ENCODE measurements around the gene MYH7B. TPM values are rescaled to one million over a fixed set of nuclear protein-coding genes. Genes with fewer than 3 reads are reported as not detected.

MYH7B gene
- total and polyA plus RNA-seq, 2 donors (not counting 1 experiment from before 2014, with no cell fraction given): 0.03 to 0.33 TPM

GRCh38 chr20:35000311-35000921 is 44.7 kb downstream of the MYH7B start:
- no peak overlapping the region for H2AFZ ChIP-seq (ENCODE audit: low read length)
- H3K9me3 ChIP-seq (ENCODE audit: control insufficient read depth, insufficient read depth, low read depth, low read length): no peaks in the 10 kb centered on the region
- H3K9ac ChIP-seq (ENCODE audit: insufficient read depth, low read length): no peak overlapping the region
- H3K4me3 ChIP-seq (replicated peaks in 1 of 4; ENCODE audit: control extremely low read depth in 1 of 4, insufficient read depth in 1 of 4, low read depth in 3 of 4, low read length in 4 of 4): no peak overlapping the region
- no peaks in the 10 kb centered on the region for H3K27me3 ChIP-seq (ENCODE audit: control insufficient read depth, insufficient read depth, low read length)
- no peaks in the 10 kb centered on the region for H4K20me1 ChIP-seq (ENCODE audit: control insufficient read depth, extremely low read depth, insufficient read depth, low read length)
- H3K36me3 ChIP-seq (ENCODE audit: control insufficient read depth, insufficient read depth, low read length): peaks cover 44% of the 10 kb centered on the region
- no peaks in the 10 kb centered on the region for H3K79me2 ChIP-seq (ENCODE audit: control insufficient read depth, insufficient read depth, low read length)
- H3K4me2 ChIP-seq (ENCODE audit: extremely low read depth, insufficient read depth, low read length): no peak overlapping the region
- no peak overlapping the region for H3K27ac ChIP-seq (ENCODE audit: insufficient read depth, low read length)
- DNase-seq (ENCODE audit: low read depth in 2 of 2): no peak
- no peak for TF ChIP-seq EZH2 (IDR thresholded peaks at IDR 0.05; ENCODE audit: low read length, missing control alignments)
- TF ChIP-seq, protein P1, sequence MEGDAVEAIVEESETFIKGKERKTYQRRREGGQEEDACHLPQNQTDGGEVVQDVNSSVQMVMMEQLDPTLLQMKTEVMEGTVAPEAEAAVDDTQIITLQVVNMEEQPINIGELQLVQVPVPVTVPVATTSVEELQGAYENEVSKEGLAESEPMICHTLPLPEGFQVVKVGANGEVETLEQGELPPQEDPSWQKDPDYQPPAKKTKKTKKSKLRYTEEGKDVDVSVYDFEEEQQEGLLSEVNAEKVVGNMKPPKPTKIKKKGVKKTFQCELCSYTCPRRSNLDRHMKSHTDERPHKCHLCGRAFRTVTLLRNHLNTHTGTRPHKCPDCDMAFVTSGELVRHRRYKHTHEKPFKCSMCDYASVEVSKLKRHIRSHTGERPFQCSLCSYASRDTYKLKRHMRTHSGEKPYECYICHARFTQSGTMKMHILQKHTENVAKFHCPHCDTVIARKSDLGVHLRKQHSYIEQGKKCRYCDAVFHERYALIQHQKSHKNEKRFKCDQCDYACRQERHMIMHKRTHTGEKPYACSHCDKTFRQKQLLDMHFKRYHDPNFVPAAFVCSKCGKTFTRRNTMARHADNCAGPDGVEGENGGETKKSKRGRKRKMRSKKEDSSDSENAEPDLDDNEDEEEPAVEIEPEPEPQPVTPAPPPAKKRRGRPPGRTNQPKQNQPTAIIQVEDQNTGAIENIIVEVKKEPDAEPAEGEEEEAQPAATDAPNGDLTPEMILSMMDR (conservative IDR thresholded peaks at IDR 0.05 in 1 of 2, IDR thresholded peaks at IDR 0.05 in 1 of 2; ENCODE audit: low read depth in 1 of 2, low read length in 2 of 2): no peak
- peaks cover 2% of the 10 kb centered on the region for H3K4me1 ChIP-seq (ENCODE audit: control insufficient read depth, extremely low read depth, insufficient read depth, low read length)

DNA sequence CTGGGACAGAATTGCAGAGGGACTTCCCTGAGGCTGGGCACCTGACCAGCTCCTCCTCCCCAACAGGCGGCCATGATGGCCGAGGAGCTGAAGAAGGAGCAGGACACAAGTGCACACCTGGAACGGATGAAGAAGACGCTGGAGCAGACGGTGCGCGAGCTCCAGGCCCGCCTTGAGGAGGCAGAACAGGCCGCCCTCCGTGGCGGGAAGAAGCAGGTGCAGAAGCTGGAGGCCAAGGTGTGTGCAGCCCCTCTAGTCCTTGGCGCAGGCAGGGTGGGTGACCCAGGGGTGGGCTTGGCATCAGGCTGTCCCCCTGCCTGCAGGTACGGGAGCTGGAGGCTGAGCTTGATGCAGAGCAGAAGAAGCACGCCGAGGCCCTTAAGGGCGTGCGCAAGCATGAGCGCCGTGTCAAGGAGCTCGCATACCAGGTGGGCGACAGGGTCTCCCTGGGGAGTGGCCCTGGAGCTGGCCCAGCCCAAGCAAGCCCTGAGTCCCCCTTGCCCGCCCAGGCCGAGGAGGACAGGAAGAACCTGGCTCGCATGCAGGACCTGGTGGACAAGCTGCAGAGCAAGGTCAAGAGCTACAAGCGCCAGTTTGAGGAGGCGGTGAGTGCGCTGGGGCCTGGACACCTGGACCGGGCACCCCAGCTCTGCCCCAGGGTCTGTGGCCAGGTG is 45.4 kb downstream of the MYH7B start:
- Histone ChIP-seq H3K9me3 (ENCODE audit: control insufficient read depth, insufficient read depth, low read depth, low read length) (no peaks in the 10 kb centered on the region), H3K27me3 (ENCODE audit: control insufficient read depth, insufficient read depth, low read length) (no peaks in the 10 kb centered on the region), H3K36me3 (ENCODE audit: control insufficient read depth, insufficient read depth, low read length) (peaks cover 42% of the 10 kb centered on the region), H3K79me2 (ENCODE audit: control insufficient read depth, insufficient read depth, low read length) (no peaks in the 10 kb centered on the region), H3K4me3 (replicated peaks in 1 of 4; ENCODE audit: control extremely low read depth in 1 of 4, insufficient read depth in 1 of 4, low read depth in 3 of 4, low read length in 4 of 4) (no peak overlapping the region), H3K4me1 (ENCODE audit: control insufficient read depth, extremely low read depth, insufficient read depth, low read length) (peaks cover 2% of the 10 kb centered on the region), H4K20me1 (ENCODE audit: control insufficient read depth, extremely low read depth, insufficient read depth, low read length) (no peaks in the 10 kb centered on the region), H3K4me2 (ENCODE audit: extremely low read depth, insufficient read depth, low read length) (no peak overlapping the region), H3K9ac (ENCODE audit: insufficient read depth, low read length) (no peak overlapping the region), H2AFZ (ENCODE audit: low read length) (no peak overlapping the region), H3K27ac (ENCODE audit: insufficient read depth, low read length) (no peak overlapping the region)
- TF ChIP-seq, protein P1 (conservative IDR thresholded peaks at IDR 0.05 in 1 of 2, IDR thresholded peaks at IDR 0.05 in 1 of 2; ENCODE audit: low read depth in 1 of 2, low read length in 2 of 2): no peak
- TF ChIP-seq EZH2 (IDR thresholded peaks at IDR 0.05; ENCODE audit: low read length, missing control alignments): no peak
- DNase-seq (ENCODE audit: low read depth in 2 of 2): no peak

DNA sequence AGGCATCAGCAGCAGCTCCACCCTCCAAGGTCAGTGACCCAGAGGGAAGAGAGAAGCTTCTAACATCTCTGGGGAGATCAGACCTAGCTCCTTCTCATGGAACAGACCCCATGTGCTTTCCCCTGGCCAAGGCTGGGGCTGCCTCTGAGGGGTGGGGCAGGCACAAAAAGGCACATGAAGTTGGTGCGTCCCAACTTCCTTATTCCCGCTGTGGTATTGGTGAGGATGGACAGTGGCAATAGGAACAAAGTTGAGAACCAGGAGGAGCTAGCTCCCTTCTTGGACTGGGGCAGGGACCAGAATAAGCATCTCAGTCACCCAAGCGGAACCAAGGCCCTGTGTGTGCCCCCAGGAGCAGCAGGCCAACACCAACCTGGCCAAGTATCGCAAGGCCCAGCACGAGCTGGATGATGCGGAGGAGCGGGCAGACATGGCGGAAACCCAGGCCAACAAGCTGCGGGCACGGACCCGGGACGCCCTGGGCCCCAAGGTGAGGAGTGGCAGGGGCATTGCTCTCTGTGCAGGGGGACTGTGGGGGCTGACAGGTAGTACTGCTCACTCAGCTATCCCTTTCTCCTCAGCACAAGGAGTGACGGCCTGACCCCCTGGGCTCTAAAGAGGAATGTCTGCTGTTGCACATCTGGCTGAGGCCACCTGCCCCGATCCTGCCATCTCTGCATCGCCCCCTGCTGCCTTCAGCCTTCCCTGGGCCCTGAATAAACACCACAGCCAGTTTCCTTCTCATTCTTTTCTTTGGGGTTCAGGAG is 46.1 kb downstream of the MYH7B start:
- Histone ChIP-seq H3K9me3 (ENCODE audit: control insufficient read depth, insufficient read depth, low read depth, low read length) (no peaks in the 10 kb centered on the region), H2AFZ (ENCODE audit: low read length) (no peak overlapping the region), H3K9ac (ENCODE audit: insufficient read depth, low read length) (no peak overlapping the region), H3K4me2 (ENCODE audit: extremely low read depth, insufficient read depth, low read length) (no peak overlapping the region), H3K27me3 (ENCODE audit: control insufficient read depth, insufficient read depth, low read length) (no peaks in the 10 kb centered on the region), H3K79me2 (ENCODE audit: control insufficient read depth, insufficient read depth, low read length) (no peaks in the 10 kb centered on the region), H3K27ac (ENCODE audit: insufficient read depth, low read length) (no peak overlapping the region), H3K36me3 (ENCODE audit: control insufficient read depth, insufficient read depth, low read length) (peaks cover 45% of the 10 kb centered on the region), H4K20me1 (ENCODE audit: control insufficient read depth, extremely low read depth, insufficient read depth, low read length) (no peaks in the 10 kb centered on the region), H3K4me3 (replicated peaks in 1 of 4; ENCODE audit: control extremely low read depth in 1 of 4, insufficient read depth in 1 of 4, low read depth in 3 of 4, low read length in 4 of 4) (no peak overlapping the region), H3K4me1 (ENCODE audit: control insufficient read depth, extremely low read depth, insufficient read depth, low read length) (peaks cover 2% of the 10 kb centered on the region)
- DNase-seq (ENCODE audit: low read depth in 2 of 2): no peak
- TF ChIP-seq, protein P1 (conservative IDR thresholded peaks at IDR 0.05 in 1 of 2, IDR thresholded peaks at IDR 0.05 in 1 of 2; ENCODE audit: low read depth in 1 of 2, low read length in 2 of 2): peak in 1 of 2 donors; percentile 44
- no peak for TF ChIP-seq EZH2 (IDR thresholded peaks at IDR 0.05; ENCODE audit: low read length, missing control alignments)
